Measurements from ENCODE around the gene ANKRD10.

DNA sequence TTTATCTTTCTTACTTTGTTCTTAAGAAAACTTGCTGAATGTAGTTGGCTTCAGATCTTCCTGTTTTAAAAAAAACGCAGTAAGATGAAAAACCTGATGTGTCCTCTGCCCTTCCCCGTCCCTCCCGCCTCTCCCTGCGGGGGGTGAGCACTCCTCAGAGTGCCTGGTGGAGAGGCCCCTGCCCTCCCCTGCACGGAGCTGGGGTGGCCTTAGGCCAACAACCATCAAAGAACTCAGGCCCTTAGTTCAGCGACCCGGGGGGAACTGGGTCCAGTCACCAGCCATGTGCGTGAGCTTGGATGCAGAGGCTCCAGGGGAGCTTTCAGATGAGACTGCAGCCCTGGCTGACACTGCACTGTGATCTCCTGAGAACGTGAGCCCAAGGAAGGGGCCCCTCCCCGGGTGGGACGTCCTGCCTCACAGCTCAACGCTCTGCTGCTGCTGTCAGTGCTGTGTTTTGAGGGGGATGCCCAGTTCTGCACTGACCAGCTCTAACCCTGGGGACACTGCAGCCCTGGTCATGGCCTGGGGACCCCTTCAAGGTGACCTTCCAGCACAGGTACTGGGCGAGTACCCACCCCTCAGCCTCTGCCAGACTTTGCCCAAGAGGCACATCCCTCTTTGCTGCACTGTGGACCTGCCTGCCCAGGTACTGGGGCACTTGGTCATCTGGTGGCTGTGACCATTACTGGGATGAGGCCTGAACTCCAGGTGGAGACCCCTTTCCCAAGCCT lies 42.7 kb downstream of the ANKRD10 start:
- TF ChIP-seq, protein P1, sequence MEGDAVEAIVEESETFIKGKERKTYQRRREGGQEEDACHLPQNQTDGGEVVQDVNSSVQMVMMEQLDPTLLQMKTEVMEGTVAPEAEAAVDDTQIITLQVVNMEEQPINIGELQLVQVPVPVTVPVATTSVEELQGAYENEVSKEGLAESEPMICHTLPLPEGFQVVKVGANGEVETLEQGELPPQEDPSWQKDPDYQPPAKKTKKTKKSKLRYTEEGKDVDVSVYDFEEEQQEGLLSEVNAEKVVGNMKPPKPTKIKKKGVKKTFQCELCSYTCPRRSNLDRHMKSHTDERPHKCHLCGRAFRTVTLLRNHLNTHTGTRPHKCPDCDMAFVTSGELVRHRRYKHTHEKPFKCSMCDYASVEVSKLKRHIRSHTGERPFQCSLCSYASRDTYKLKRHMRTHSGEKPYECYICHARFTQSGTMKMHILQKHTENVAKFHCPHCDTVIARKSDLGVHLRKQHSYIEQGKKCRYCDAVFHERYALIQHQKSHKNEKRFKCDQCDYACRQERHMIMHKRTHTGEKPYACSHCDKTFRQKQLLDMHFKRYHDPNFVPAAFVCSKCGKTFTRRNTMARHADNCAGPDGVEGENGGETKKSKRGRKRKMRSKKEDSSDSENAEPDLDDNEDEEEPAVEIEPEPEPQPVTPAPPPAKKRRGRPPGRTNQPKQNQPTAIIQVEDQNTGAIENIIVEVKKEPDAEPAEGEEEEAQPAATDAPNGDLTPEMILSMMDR (conservative IDR thresholded peaks at IDR 0.05) = no peak
- no peak for TF ChIP-seq ZFX (IDR thresholded peaks at IDR 0.05)
